Measurements from ENCODE around the gene HDAC4.

- TF ChIP-seq EZH2 (IDR thresholded peaks at IDR 0.05; ENCODE audit: borderline replicate concordance, insufficient read depth, low read depth, low read length, poor library complexity, severe bottlenecking) (no peak), CTCF (IDR thresholded peaks at IDR 0.05) (no peak)
Measured at GRCh38 chr2:239152916-239153305, 247.9 kb downstream of the HDAC4 start.
